HAP-1 (cell line): ENCODE data around the gene C10orf143.
"Not testable (repeated sequence)": the region's sequence is repeated elsewhere in the genome, so short reads cannot be mapped to it uniquely, and the experiment has no call there.

Experiments used
- DNase-seq, 2 experiments: peaks; one replicate each; pipeline ENCODE4 v3.0.0-alpha.2; 2016 to 2020; ENCODE audit warnings: low spot score in 2 of 2
- H3K27me3 ChIP-seq: fragments of 250-450 bp; sonication (Bioruptor Pico); 2 replicates; pipeline ENCODE4 v1.5.1; 2020; ENCODE audit warnings: low read depth, mild to moderate bottlenecking, moderate library complexity
- H3K36me3 ChIP-seq: fragments of 250-450 bp; sonication (Bioruptor Pico); replicated peaks from 2 replicates; pipeline ENCODE4 v1.5.1; 2020; ENCODE audit warnings: mild to moderate bottlenecking
- H3K4me1 ChIP-seq: fragments of 250-450 bp; sonication (Bioruptor Pico); 2 replicates; pipeline ENCODE4 v1.5.1; 2020; ENCODE audit warnings: mild to moderate bottlenecking
- H3K4me3 ChIP-seq: fragments of 250-450 bp; sonication (Bioruptor Pico); 2 replicates; pipeline ENCODE4 v1.5.1; 2020; ENCODE audit warnings: mild to moderate bottlenecking, moderate library complexity
- H3K9me3 ChIP-seq: fragments of 250-450 bp; sonication (Bioruptor Pico); 2 replicates; pipeline ENCODE4 v1.5.1; 2020; ENCODE audit warnings: mild to moderate bottlenecking, moderate library complexity
- in situ Hi-C: fragments of 300-500 bp; cut with MboI; formaldehyde crosslinking; loops from 3 replicates; pipeline ENCODE4 v1.14.3; 2020; ENCODE audit warnings: low sequenced_read_pairs, inconsistent platforms, mixed read lengths

The C10orf143 gene

GRCh38 chr10:130128922-130129321 lies 18.3 kb upstream of the C10orf143 start:
- Histone ChIP-seq H3K27me3 (no peaks in the 10 kb centered on the region), H3K4me3 (no peak overlapping the region), H3K9me3 (no peaks in the 10 kb centered on the region), H3K36me3 (no peaks in the 10 kb centered on the region), H3K4me1 (no peaks in the 10 kb centered on the region; the same call in 1 of the 2 replicates)
- DNase-seq = no peak
- in situ Hi-C loops = no loop called here

- no peaks in the 10 kb centered on the region for H3K36me3 ChIP-seq
- DNase-seq = no peak
- H3K27me3 ChIP-seq = no peaks in the 10 kb centered on the region
- no peak overlapping the region for H3K4me3 ChIP-seq
- no peaks in the 10 kb centered on the region; the same call in 1 of the 2 replicates for H3K4me1 ChIP-seq
- no peaks in the 10 kb centered on the region for H3K9me3 ChIP-seq
- in situ Hi-C loops = no loop called here
Measured at GRCh38 chr10:130128062-130128781, 17.6 kb upstream of the C10orf143 start.

- H3K9me3 ChIP-seq = no peaks in the 10 kb centered on the region
- no peaks in the 10 kb centered on the region for H3K36me3 ChIP-seq
- DNase-seq = peak; percentile 82 to 85
- H3K27me3 ChIP-seq = no peaks in the 10 kb centered on the region
- no peaks in the 10 kb centered on the region; the same call in 1 of the 2 replicates for H3K4me1 ChIP-seq
- H3K4me3 ChIP-seq = no peak overlapping the region
- in situ Hi-C loops = no loop called here
Measured at GRCh38 chr10:130127364-130128061, 16.9 kb upstream of the C10orf143 start.

- DNase-seq = no peak
- in situ Hi-C loops = loop anchor here (25.0 kb wide), 1 partner anchor 259 kb away; no protein-coding TSS in a partner anchor
- H3K4me3 ChIP-seq = no peak overlapping the region
Measured at GRCh38 chr10:130121486-130122079, 11.0 kb upstream of the C10orf143 start.

GRCh38 chr10:130117535-130117934 lies 6.9 kb upstream of the C10orf143 start:
- not testable (repeated sequence) for H3K4me3 ChIP-seq, H3K27me3 ChIP-seq, H3K9me3 ChIP-seq, H3K36me3 ChIP-seq, DNase-seq, H3K4me1 ChIP-seq
- in situ Hi-C loops = loop anchor here (25.0 kb wide), 1 partner anchor 255 kb away; no protein-coding TSS in a partner anchor

More at GRCh38 chr10:130121486-130122079, 11.0 kb upstream of the C10orf143 start:
- no peaks in the 10 kb centered on the region for H3K36me3 ChIP-seq
- no peaks in the 10 kb centered on the region for H3K27me3 ChIP-seq
- no peaks in the 10 kb centered on the region for H3K4me1 ChIP-seq
- H3K9me3 ChIP-seq = no peaks in the 10 kb centered on the region

- not testable (repeated sequence) for H3K4me1 ChIP-seq, H3K27me3 ChIP-seq, H3K36me3 ChIP-seq, DNase-seq, H3K4me3 ChIP-seq, H3K9me3 ChIP-seq
- in situ Hi-C loops = loop anchor here (25.0 kb wide), 1 partner anchor 255 kb away; no protein-coding TSS in a partner anchor
Measured at GRCh38 chr10:130116942-130117341, 6.3 kb upstream of the C10orf143 start.

GRCh38 chr10:130112821-130113220 lies 2.2 kb upstream of the C10orf143 start:
- in situ Hi-C loops = loop anchor here (25.0 kb wide), 1 partner anchor 251 kb away; no protein-coding TSS in a partner anchor
- no peak for DNase-seq
- Histone ChIP-seq H3K9me3 (no peaks in the 10 kb centered on the region; the same call in 1 of the 2 replicates), H3K27me3 (no peaks in the 10 kb centered on the region), H3K36me3 (no peaks in the 10 kb centered on the region), H3K4me3 (no peak overlapping the region), H3K4me1 (peaks cover 8% of the 10 kb centered on the region)

- in situ Hi-C loops = loop anchor here (25.0 kb wide), 1 partner anchor 250 kb away; no protein-coding TSS in a partner anchor
- Histone ChIP-seq H3K4me1 (peaks cover 8% of the 10 kb centered on the region), H3K36me3 (no peaks in the 10 kb centered on the region; the same call in 1 of the 2 replicates), H3K4me3 (peak overlapping the region; percentile 68), H3K9me3 (no peaks in the 10 kb centered on the region; the same call in 1 of the 2 replicates), H3K27me3 (no peaks in the 10 kb centered on the region)
- DNase-seq = no peak
Measured at GRCh38 chr10:130111852-130112180, 1.2 kb upstream of the C10orf143 start.

- Histone ChIP-seq H3K4me1 (peaks cover 8% of the 10 kb centered on the region), H3K27me3 (no peaks in the 10 kb centered on the region), H3K9me3 (no peaks in the 10 kb centered on the region; the same call in 1 of the 2 replicates), H3K36me3 (no peaks in the 10 kb centered on the region; the same call in 1 of the 2 replicates), H3K4me3 (peak overlapping the region; percentile 68)
- peak; percentile 95 to 96 for DNase-seq
- in situ Hi-C loops = loop anchor here (25.0 kb wide), 1 partner anchor 249 kb away; no protein-coding TSS in a partner anchor
Measured at GRCh38 chr10:130111113-130111851, 652 bp upstream of the C10orf143 start.

- in situ Hi-C loops = loop anchor here (25.0 kb wide), 1 partner anchor 248 kb away; no protein-coding TSS in a partner anchor
Measured at GRCh38 chr10:130109796-130110245, 809 bp downstream of the C10orf143 start.

GRCh38 chr10:130108934-130109604 lies 1.6 kb downstream of the C10orf143 start:
- no peak for DNase-seq
- Histone ChIP-seq H3K27me3 (no peaks in the 10 kb centered on the region), H3K36me3 (no peaks in the 10 kb centered on the region; the same call in 1 of the 2 replicates), H3K4me3 (peak overlapping the region; percentile 68), H3K9me3 (no peaks in the 10 kb centered on the region; the same call in 1 of the 2 replicates), H3K4me1 (peaks cover 8% of the 10 kb centered on the region)
- in situ Hi-C loops = loop anchor here (25.0 kb wide), 1 partner anchor 247 kb away; no protein-coding TSS in a partner anchor

More at GRCh38 chr10:130109796-130110245, 809 bp downstream of the C10orf143 start:
- Histone ChIP-seq H3K4me3 (peak overlapping the region; percentile 68), H3K27me3 (no peaks in the 10 kb centered on the region), H3K36me3 (no peaks in the 10 kb centered on the region; the same call in 1 of the 2 replicates), H3K9me3 (no peaks in the 10 kb centered on the region; the same call in 1 of the 2 replicates), H3K4me1 (peaks cover 8% of the 10 kb centered on the region)
- peak; percentile 63 to 86 for DNase-seq

- DNase-seq, H3K9me3 ChIP-seq, H3K27me3 ChIP-seq, H3K4me1 ChIP-seq, H3K4me3 ChIP-seq, H3K36me3 ChIP-seq: not testable (repeated sequence)
- in situ Hi-C loops = loop anchor here (25.0 kb wide), 1 partner anchor 246 kb away; no protein-coding TSS in a partner anchor
Measured at GRCh38 chr10:130108146-130108545, 2.5 kb downstream of the C10orf143 start.
